ENCODE results near the gene PNKP.

PNKP gene

GRCh38 chr19:49874503-49875157 is 7.3 kb upstream of the PNKP start:
- DNase-seq = no peak

- DNase-seq = no peak
Measured at GRCh38 chr19:49873834-49874233, 6.5 kb upstream of the PNKP start.

GRCh38 chr19:49873129-49873521 is 5.7 kb upstream of the PNKP start:
- DNase-seq = no peak

- DNase-seq = no peak
Measured at GRCh38 chr19:49872245-49873128, 5.1 kb upstream of the PNKP start.

- no peak for DNase-seq
Measured at GRCh38 chr19:49871349-49871985, 4.1 kb upstream of the PNKP start.

- no peak for DNase-seq
Measured at GRCh38 chr19:49870309-49870901, 3.0 kb upstream of the PNKP start.

- DNase-seq = peak; percentile 97 to 100
Measured at GRCh38 chr19:49869484-49870308, 2.3 kb upstream of the PNKP start.

GRCh38 chr19:49869009-49869483 is 1.7 kb upstream of the PNKP start:
- no peak for DNase-seq

- no peak for DNase-seq
Measured at GRCh38 chr19:49864890-49865289, 2.5 kb downstream of the PNKP start.

- DNase-seq = no peak
Measured at GRCh38 chr19:49863935-49864320, 3.4 kb downstream of the PNKP start.

- no peak for DNase-seq
Measured at GRCh38 chr19:49863254-49863934, 4.0 kb downstream of the PNKP start.

- no peak for DNase-seq
Measured at GRCh38 chr19:49862391-49863253, 4.8 kb downstream of the PNKP start.

- DNase-seq = no peak
Measured at GRCh38 chr19:49861541-49862378, 5.6 kb downstream of the PNKP start.

GRCh38 chr19:49861107-49861506 is 6.3 kb downstream of the PNKP start:
- DNase-seq = no peak

- DNase-seq = no peak
Measured at GRCh38 chr19:49860336-49861102, 6.9 kb downstream of the PNKP start.

GRCh38 chr19:49859682-49860335 is 7.6 kb downstream of the PNKP start:
- no peak for DNase-seq

- no peak for DNase-seq
Measured at GRCh38 chr19:49858088-49858985, 9.0 kb downstream of the PNKP start.

- DNase-seq = no peak
Measured at GRCh38 chr19:49857838-49858087, 9.6 kb downstream of the PNKP start.
